Brain microvascular endothelial cell (primary cell): ENCODE results near the gene UVSSA.

ENCODE experiments used
- DNase-seq: peaks from one replicate; pipeline ENCODE4 v3.0.0-alpha.2; 2020
- H3K27ac ChIP-seq: fragments of 250-450 bp; sonication (Bioruptor Pico); 2 replicates; pipeline ENCODE4 v1.5.1; 2020; ENCODE audit warnings: mild to moderate bottlenecking, moderate library complexity
- H3K27me3 ChIP-seq: fragments of 250-450 bp; sonication (Bioruptor Pico); replicated peaks from 2 replicates; pipeline ENCODE4 v1.5.1; 2020; ENCODE audit warnings: mild to moderate bottlenecking
- H3K36me3 ChIP-seq: fragments of 250-450 bp; sonication (Bioruptor Pico); replicated peaks from 2 replicates; pipeline ENCODE4 v1.5.1; 2020; ENCODE audit warnings: mild to moderate bottlenecking
- H3K4me3 ChIP-seq: 2 replicates; pipeline ENCODE4 v1.5.1; 2011; ENCODE audit warnings: low read depth, mild to moderate bottlenecking, control low read depth, low read length, moderate library complexity
- CTCF ChIP-seq: IDR thresholded peaks from 2 replicates; pipeline ENCODE4 v1.5.1; 2011; ENCODE audit warnings: low read depth, mild to moderate bottlenecking, moderate library complexity, low read length, control low read depth, inconsistent platforms; ENCODE audit errors: missing control alignments
- in situ Hi-C: cut with HindIII; loops from 2 replicates; pipeline ENCODE4 v1.10.0; 2017; ENCODE audit warnings: low sequenced_read_pairs, low pct_ligation_motif_present

UVSSA gene

DNA sequence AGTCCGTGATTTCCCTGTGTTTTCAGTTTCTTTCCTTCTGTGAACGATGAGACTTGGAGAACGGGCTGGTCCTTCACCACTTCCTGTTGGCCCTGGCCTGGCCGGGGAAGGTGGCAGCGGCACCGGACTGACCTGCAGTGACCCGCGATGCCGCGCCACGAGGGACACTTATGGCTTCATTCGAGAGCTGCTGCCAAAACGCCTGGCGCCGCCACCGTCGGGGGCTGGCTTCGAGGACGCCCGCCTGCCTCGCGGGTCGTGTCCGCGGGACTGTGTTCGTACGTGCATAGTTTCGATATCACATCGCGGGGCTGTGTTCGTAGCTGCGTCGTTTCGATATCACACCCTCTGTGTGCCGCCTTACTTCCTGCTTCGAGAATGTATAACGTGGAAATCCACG is 7.5 kb upstream of the UVSSA start:
- TF ChIP-seq CTCF, result no peak
- H3K27ac ChIP-seq, result no peak overlapping the region

DNA sequence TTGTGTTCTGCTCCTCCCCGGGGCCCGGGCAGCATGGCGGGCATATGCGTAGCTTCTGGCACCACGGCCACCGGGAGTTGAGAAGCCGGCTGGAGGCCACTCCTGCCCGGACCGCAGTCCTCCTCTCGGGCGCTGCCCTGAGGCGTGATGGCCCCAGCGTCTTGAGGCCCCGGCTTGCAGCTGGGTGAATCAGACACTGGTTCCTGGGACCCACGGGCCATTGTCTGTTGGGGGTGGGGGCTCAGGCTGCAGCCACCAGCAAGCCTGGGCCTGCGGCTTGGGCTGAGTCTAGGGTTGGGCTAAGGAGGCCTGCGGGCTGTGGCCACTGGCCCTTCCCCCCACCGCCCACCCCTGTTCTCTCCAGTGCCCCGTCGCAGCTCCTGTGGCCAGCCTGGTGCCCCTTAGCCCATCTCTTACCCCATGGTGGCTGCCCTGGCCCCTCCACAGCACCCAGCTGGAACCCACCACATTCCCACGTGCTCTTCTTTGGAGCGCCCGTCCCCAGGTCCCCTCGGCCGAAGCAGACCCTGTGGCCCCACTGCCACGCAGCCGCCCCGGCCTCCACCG is 6.7 kb upstream of the UVSSA start:
- DNase-seq, result no peak
- H3K36me3 ChIP-seq, result peaks cover 55% of the 10 kb centered on the region
- H3K27me3 ChIP-seq, result no peaks in the 10 kb centered on the region
- no peak for TF ChIP-seq CTCF
- no peak overlapping the region for H3K4me3 ChIP-seq
- in situ Hi-C loops, result no loop called here
- no peak overlapping the region for H3K27ac ChIP-seq

More for the DNA sequence above, 7.5 kb upstream of the UVSSA start:
- H3K27me3 ChIP-seq, result no peaks in the 10 kb centered on the region
- in situ Hi-C loops, result no loop called here
- H3K4me3 ChIP-seq, result no peak overlapping the region
- DNase-seq, result no peak
- peaks cover 62% of the 10 kb centered on the region for H3K36me3 ChIP-seq

GRCh38 chr4:1340861-1341260 is 6.1 kb upstream of the UVSSA start:
- H3K36me3 ChIP-seq, result peaks cover 55% of the 10 kb centered on the region
- no peaks in the 10 kb centered on the region for H3K27me3 ChIP-seq
- no peak overlapping the region for H3K4me3 ChIP-seq
- in situ Hi-C loops, result no loop called here
- TF ChIP-seq CTCF, result no peak
- no peak for DNase-seq
- H3K27ac ChIP-seq, result no peak overlapping the region

GRCh38 chr4:1342003-1342402 is 5.0 kb upstream of the UVSSA start:
- no peaks in the 10 kb centered on the region for H3K27me3 ChIP-seq
- in situ Hi-C loops, result no loop called here
- H3K4me3 ChIP-seq, result no peak overlapping the region

GRCh38 chr4:1344696-1345095 is 2.3 kb upstream of the UVSSA start:
- H3K27me3 ChIP-seq, result no peaks in the 10 kb centered on the region
- no peak overlapping the region for H3K4me3 ChIP-seq
- no peak for TF ChIP-seq CTCF
- peaks cover 20% of the 10 kb centered on the region for H3K36me3 ChIP-seq
- no peak overlapping the region for H3K27ac ChIP-seq
- in situ Hi-C loops, result no loop called here
- DNase-seq, result no peak

More at GRCh38 chr4:1342003-1342402, 5.0 kb upstream of the UVSSA start:
- TF ChIP-seq CTCF, result no peak
- H3K27ac ChIP-seq, result no peak overlapping the region
- peaks cover 44% of the 10 kb centered on the region for H3K36me3 ChIP-seq
- no peak for DNase-seq
